Activated naive CD8-positive, alpha-beta T cell treated with anti-CD3 and anti-CD28 coated beads, Interleukin-2, amount 10 ng/mL, durations not matched to agents 7 days and 5 days (primary cell): ENCODE data around the gene SMARCE1. TPM values are rescaled to one million over a fixed set of nuclear protein-coding genes. Genes with fewer than 3 reads are reported as not detected.

ENCODE experiments used
- ATAC-seq: fragments of 150-1000 bp; cut with Tn5 transposase; one replicate; pipeline ENCODE4 v1.10.0; 2021; ENCODE audit warnings: low read depth, moderate library complexity
- POLR2A ChIA-PET: fragments of 350-600 bp; sonication (Branson Sonifier 250); formaldehyde crosslinking; loops from one replicate; lab custom pipeline; 2021; ENCODE audit warnings: antibody characterized with exemption; lab: Charles Lee
- DNase-seq: peaks from one replicate; pipeline ENCODE4 v3.0.0; 2021
- H3K27ac Mint-ChIP-seq: one replicate; pipeline ENCODE4 v1.8.0; 2022; ENCODE audit warnings: mild to moderate bottlenecking, mixed read lengths
- H3K27me3 Mint-ChIP-seq: one replicate; pipeline ENCODE4 v1.8.0; 2022; ENCODE audit warnings: mild to moderate bottlenecking, moderate library complexity, mixed read lengths
- H3K36me3 Mint-ChIP-seq: one replicate; pipeline ENCODE4 v1.8.0; 2021; ENCODE audit warnings: mild to moderate bottlenecking, mixed read lengths
- H3K4me1 Mint-ChIP-seq: one replicate; pipeline ENCODE4 v1.8.0; 2021; ENCODE audit warnings: mixed read lengths
- H3K4me3 Mint-ChIP-seq: one replicate; pipeline ENCODE4 v1.8.0; 2022; ENCODE audit warnings: mild to moderate bottlenecking, moderate library complexity, mixed read lengths
- H3K9me3 Mint-ChIP-seq: one replicate; pipeline ENCODE4 v1.8.0; 2021; ENCODE audit warnings: mixed read lengths
- total RNA-seq, 2 experiments: library from RNA; stranded (reverse); gene quantifications; one replicate each; pipeline ENCODE4 v1.2.3, GENCODE V29; 2021

Gene SMARCE1
- total RNA-seq = 100 to 1,000 TPM; 109 to 117 TPM

DNA sequence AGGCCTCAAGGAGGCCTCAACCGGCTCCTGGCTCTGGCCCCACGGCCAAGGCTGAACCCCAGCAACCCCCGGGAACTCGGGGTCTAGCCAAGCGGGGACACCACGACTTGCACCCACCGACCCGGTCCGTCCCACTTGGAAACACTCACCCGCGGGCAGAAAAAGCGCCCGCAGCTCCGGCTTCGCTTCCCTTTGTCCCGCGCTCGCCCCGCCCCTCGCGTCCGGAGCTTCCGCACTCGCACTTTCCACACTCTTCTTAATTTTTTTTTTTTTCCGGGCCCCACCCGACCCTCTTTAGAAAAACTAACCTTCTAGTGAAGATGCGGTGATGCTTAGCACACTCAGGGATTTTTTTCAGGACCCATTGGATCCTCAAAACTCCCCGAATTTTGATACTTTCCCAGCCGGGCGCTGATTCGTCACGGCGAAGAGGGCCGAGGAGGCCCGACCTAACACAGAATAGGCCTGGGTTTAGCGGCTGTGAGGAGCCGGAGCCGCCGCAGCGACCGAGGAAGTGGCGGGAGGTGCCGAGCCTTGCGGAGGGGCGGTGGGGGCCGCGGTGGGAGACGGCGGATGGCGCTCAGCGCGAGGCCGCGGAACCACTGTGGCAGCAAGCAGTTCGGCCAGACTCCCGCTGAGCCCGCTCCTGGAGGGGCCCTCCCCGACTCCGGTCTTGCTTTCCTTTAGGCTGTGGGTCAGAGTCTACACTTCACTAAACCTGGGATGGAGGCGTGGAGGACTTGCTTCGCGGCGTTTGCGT lies at the start of gene SMARCE1:
Gene SMARCE1 (minus strand): TSS at position 195 of the 760 bp plus-strand sequence. CDS start 2,016 bp downstream, outside the sequence.
- ATAC-seq (peak; percentile 73), DNase-seq (peak; percentile 84)
- no peaks in the 10 kb centered on the region for H3K27me3 Mint-ChIP-seq
- peak within 1 kb of the TSS; percentile 94 for H3K27ac Mint-ChIP-seq
- H3K36me3 Mint-ChIP-seq = peaks cover 14% of the 10 kb centered on the region
- H3K9me3 Mint-ChIP-seq = no peaks in the 10 kb centered on the region
- POLR2A ChIA-PET = interaction anchor here (0.6 to 2.9 kb wide), 23 partner anchors 9 to 1042 kb away, joined by 3 to 19 read pairs (median 5); partner anchors contain the start of gene KRT222
- H3K4me3 Mint-ChIP-seq = peak within 1 kb of the TSS; percentile 95
- H3K4me1 Mint-ChIP-seq = peaks cover 21% of the 10 kb centered on the region

GRCh38 chr17:40697297-40697696 lies 49.7 kb upstream of the SMARCE1 start:
- no peaks in the 10 kb centered on the region for H3K4me1 Mint-ChIP-seq
- no peak overlapping the region for H3K4me3 Mint-ChIP-seq
- DNase-seq (no peak), ATAC-seq (no peak)
- POLR2A ChIA-PET = interaction anchor here (0.6 kb wide), 1 partner anchor 19 kb away, joined by 4 read pairs; no protein-coding TSS in a partner anchor
- no peaks in the 10 kb centered on the region for H3K36me3 Mint-ChIP-seq
- H3K9me3 Mint-ChIP-seq = no peaks in the 10 kb centered on the region
- peaks cover 28% of the 10 kb centered on the region for H3K27me3 Mint-ChIP-seq
- no peak overlapping the region for H3K27ac Mint-ChIP-seq

- Mint-ChIP-seq H3K27me3 (peaks cover 28% of the 10 kb centered on the region), H3K4me3 (no peak overlapping the region), H3K27ac (no peak overlapping the region), H3K36me3 (no peaks in the 10 kb centered on the region), H3K9me3 (no peaks in the 10 kb centered on the region), H3K4me1 (no peaks in the 10 kb centered on the region)
- DNase-seq (no peak), ATAC-seq (no peak)
- POLR2A ChIA-PET = no interaction called here
These were observed 49.0 kb upstream of the SMARCE1 start for GRCh38 chr17:40696651-40697072.

GRCh38 chr17:40695874-40696472 lies 48.4 kb upstream of the SMARCE1 start:
- Mint-ChIP-seq H3K9me3 (no peaks in the 10 kb centered on the region), H3K36me3 (no peaks in the 10 kb centered on the region), H3K27ac (no peak overlapping the region), H3K4me3 (no peak overlapping the region), H3K27me3 (peaks cover 34% of the 10 kb centered on the region), H3K4me1 (no peaks in the 10 kb centered on the region)
- no peak for DNase-seq
- POLR2A ChIA-PET = no interaction called here
- no peak for ATAC-seq

- Mint-ChIP-seq H3K27ac (no peak overlapping the region), H3K9me3 (no peaks in the 10 kb centered on the region), H3K27me3 (peaks cover 46% of the 10 kb centered on the region), H3K36me3 (no peaks in the 10 kb centered on the region), H3K4me1 (no peaks in the 10 kb centered on the region), H3K4me3 (no peak overlapping the region)
- POLR2A ChIA-PET = no interaction called here
- DNase-seq (no peak), ATAC-seq (no peak)
These were observed 47.0 kb upstream of the SMARCE1 start for GRCh38 chr17:40694584-40694983.

- ATAC-seq = no peak
- H3K36me3 Mint-ChIP-seq = no peaks in the 10 kb centered on the region
- no peaks in the 10 kb centered on the region for H3K9me3 Mint-ChIP-seq
- POLR2A ChIA-PET = no interaction called here
- no peaks in the 10 kb centered on the region for H3K4me1 Mint-ChIP-seq
- no peak overlapping the region for H3K4me3 Mint-ChIP-seq
- H3K27ac Mint-ChIP-seq = no peak overlapping the region
- peaks cover 31% of the 10 kb centered on the region for H3K27me3 Mint-ChIP-seq
- DNase-seq = no peak
These were observed 39.5 kb upstream of the SMARCE1 start for GRCh38 chr17:40687106-40687505.

GRCh38 chr17:40686192-40686591 lies 38.6 kb upstream of the SMARCE1 start:
- peaks cover 32% of the 10 kb centered on the region for H3K27me3 Mint-ChIP-seq

GRCh38 chr17:40680998-40681397 lies 33.4 kb upstream of the SMARCE1 start:
- ATAC-seq (no peak), DNase-seq (no peak)
- no peaks in the 10 kb centered on the region for H3K36me3 Mint-ChIP-seq
- peaks cover 8% of the 10 kb centered on the region for H3K4me1 Mint-ChIP-seq
- H3K27ac Mint-ChIP-seq = no peak overlapping the region
- H3K4me3 Mint-ChIP-seq = no peak overlapping the region
- peaks cover 44% of the 10 kb centered on the region for H3K27me3 Mint-ChIP-seq
- no peaks in the 10 kb centered on the region for H3K9me3 Mint-ChIP-seq
- POLR2A ChIA-PET = no interaction called here

More at GRCh38 chr17:40686192-40686591, 38.6 kb upstream of the SMARCE1 start:
- H3K4me1 Mint-ChIP-seq = no peaks in the 10 kb centered on the region
- no peaks in the 10 kb centered on the region for H3K9me3 Mint-ChIP-seq
- H3K4me3 Mint-ChIP-seq = no peak overlapping the region
- DNase-seq = no peak
- H3K27ac Mint-ChIP-seq = no peak overlapping the region
- POLR2A ChIA-PET = no interaction called here
- ATAC-seq = no peak
- no peaks in the 10 kb centered on the region for H3K36me3 Mint-ChIP-seq

DNA sequence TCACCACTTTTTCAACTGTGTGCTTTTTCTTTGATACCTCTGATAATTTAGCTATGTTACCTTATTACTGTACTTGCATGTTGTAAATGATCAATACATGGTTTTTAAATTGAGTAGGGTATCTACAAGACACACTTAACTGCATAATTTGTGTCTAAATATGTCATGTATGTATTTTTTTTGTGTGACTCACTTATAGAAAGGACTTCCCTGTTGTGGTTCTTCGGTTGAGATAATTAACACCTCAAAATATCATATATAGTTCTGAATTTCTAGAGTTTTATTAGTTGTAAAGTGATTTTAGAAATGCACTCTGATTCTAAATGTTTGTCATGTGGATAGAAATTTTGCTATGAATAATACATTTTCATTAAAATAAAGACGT lies 31.9 kb upstream of the SMARCE1 start:
- no peaks in the 10 kb centered on the region for H3K9me3 Mint-ChIP-seq
- peaks cover 52% of the 10 kb centered on the region for H3K27me3 Mint-ChIP-seq
- POLR2A ChIA-PET = no interaction called here
- DNase-seq (no peak), ATAC-seq (no peak)
- H3K27ac Mint-ChIP-seq = no peak overlapping the region
- no peak overlapping the region for H3K4me3 Mint-ChIP-seq
- no peaks in the 10 kb centered on the region for H3K36me3 Mint-ChIP-seq
- H3K4me1 Mint-ChIP-seq = peaks cover 8% of the 10 kb centered on the region

GRCh38 chr17:40678902-40679522 lies 31.4 kb upstream of the SMARCE1 start:
- no peak overlapping the region for H3K4me3 Mint-ChIP-seq
- ATAC-seq (no peak), DNase-seq (no peak)
- H3K9me3 Mint-ChIP-seq = no peaks in the 10 kb centered on the region
- H3K27me3 Mint-ChIP-seq = peaks cover 54% of the 10 kb centered on the region
- H3K4me1 Mint-ChIP-seq = peaks cover 8% of the 10 kb centered on the region
- H3K27ac Mint-ChIP-seq = no peak overlapping the region
- no peaks in the 10 kb centered on the region for H3K36me3 Mint-ChIP-seq
- POLR2A ChIA-PET = no interaction called here

GRCh38 chr17:40675905-40676304 lies 28.3 kb upstream of the SMARCE1 start:
- Mint-ChIP-seq H3K4me3 (no peak overlapping the region), H3K27ac (no peak overlapping the region), H3K36me3 (no peaks in the 10 kb centered on the region), H3K9me3 (no peaks in the 10 kb centered on the region), H3K4me1 (peaks cover 8% of the 10 kb centered on the region), H3K27me3 (peaks cover 42% of the 10 kb centered on the region)
- no peak for ATAC-seq
- no peak for DNase-seq
- POLR2A ChIA-PET = no interaction called here

DNA sequence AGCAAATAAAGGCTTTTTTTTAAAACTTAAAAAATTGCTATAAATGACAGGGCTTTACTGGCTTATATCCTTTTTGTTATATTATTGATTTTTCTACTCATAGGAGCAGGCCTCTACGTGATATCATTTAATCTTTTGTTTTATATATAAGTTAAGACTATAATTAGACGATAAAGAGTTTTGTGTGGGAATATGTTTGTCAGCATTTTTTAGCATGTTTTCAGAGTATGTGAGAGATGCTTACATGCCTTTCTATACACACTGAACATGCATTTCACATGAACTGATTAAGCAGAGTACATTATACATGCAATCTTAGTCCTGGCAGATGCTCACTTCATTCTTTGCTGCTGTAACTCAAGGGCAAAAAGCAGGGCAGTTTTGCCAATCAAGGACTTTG lies 25.0 kb upstream of the SMARCE1 start:
- Mint-ChIP-seq H3K27ac (no peak overlapping the region), H3K9me3 (no peaks in the 10 kb centered on the region), H3K36me3 (no peaks in the 10 kb centered on the region), H3K4me3 (no peak overlapping the region), H3K4me1 (peaks cover 3% of the 10 kb centered on the region), H3K27me3 (peaks cover 26% of the 10 kb centered on the region)
- DNase-seq (no peak), ATAC-seq (no peak)
- POLR2A ChIA-PET = no interaction called here

GRCh38 chr17:40671282-40671681 lies 23.7 kb upstream of the SMARCE1 start:
- Mint-ChIP-seq H3K4me1 (peaks cover 1% of the 10 kb centered on the region), H3K27ac (no peak overlapping the region), H3K36me3 (no peaks in the 10 kb centered on the region), H3K4me3 (no peak overlapping the region), H3K27me3 (peaks cover 28% of the 10 kb centered on the region), H3K9me3 (no peaks in the 10 kb centered on the region)
- ATAC-seq (no peak), DNase-seq (no peak)
- POLR2A ChIA-PET = no interaction called here
